ENCODE results near the gene TNRC6C. TPM values are rescaled to one million over a fixed set of nuclear protein-coding genes. Genes with fewer than 3 reads are reported as not detected.

TNRC6C gene
- total and polyA plus RNA-seq, 5 donors from 2014 or later = 2.3 to 77.1 (median 3.0) TPM

DNA sequence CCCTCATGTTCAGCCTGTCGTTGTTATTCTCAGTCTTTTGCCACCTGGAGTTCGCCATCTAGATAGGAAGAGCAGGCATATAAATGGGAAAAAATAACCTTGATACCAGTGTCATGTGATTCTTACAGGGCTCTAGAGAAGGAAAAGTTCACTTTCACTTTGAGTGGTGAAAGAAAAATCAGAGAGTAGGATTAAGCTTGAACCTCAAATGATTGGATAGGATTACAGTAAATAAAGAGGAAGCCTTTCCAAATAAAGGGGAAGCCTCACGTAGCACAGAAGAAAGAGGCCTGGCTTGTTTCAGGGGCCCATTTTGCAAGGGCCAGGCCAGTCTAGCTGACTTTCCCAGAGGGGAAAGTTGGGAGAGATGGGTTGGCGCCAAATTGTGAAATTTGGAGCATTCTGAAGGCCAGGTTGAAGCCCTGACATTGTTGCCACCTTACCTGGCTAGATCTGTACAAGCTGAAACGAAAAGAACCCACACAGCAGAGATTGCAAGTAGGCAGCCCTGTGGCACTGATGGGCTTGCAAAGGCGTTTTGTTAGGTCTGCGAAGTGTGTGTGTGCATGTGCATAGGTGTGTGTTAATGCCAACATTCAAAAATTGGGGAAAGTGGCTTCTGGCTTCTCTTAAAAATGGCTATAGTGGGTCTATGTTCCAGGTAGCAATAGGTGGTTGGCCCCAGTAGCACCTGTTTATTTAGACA is 131.2 kb downstream of the TNRC6C start:
- Histone ChIP-seq H3K4me3 (ENCODE audit: low read depth, low read length) (no peak overlapping the region), H3K9me3 (ENCODE audit: control insufficient read depth in 2 of 2, low read length in 2 of 2) (no peaks in the 10 kb centered on the region), H3K4me1 (ENCODE audit: control insufficient read depth, insufficient read depth, low read length, poor library complexity, severe bottlenecking) (no peaks in the 10 kb centered on the region), H3K27me3 (ENCODE audit: control insufficient read depth, insufficient read depth, low read length) (no peaks in the 10 kb centered on the region), H3K27ac (ENCODE audit: insufficient read depth, low read length, poor library complexity, severe bottlenecking) (no peak overlapping the region), H3K36me3 (ENCODE audit: control insufficient read depth, insufficient read depth, low read length) (peaks cover 85% of the 10 kb centered on the region)
- peaks cover 0 to 2% (median 1%) of the 10 kb centered on the region in 4 donors for H3K4me1 Mint-ChIP-seq
- H3K4me3 Mint-ChIP-seq = no peak overlapping the region
- no peak for ATAC-seq (ENCODE audit: low read depth in 2 of 2)
- peaks cover 55% of the 10 kb centered on the region for H3K36me3 Mint-ChIP-seq
- H3K27me3 Mint-ChIP-seq = no peaks in the 10 kb centered on the region
- no peak for DNase-seq
- H3K27ac Mint-ChIP-seq = peak overlapping the region in 1 of 3 donors; percentile 89
- H3K9me3 Mint-ChIP-seq = no peaks in the 10 kb centered on the region

DNA sequence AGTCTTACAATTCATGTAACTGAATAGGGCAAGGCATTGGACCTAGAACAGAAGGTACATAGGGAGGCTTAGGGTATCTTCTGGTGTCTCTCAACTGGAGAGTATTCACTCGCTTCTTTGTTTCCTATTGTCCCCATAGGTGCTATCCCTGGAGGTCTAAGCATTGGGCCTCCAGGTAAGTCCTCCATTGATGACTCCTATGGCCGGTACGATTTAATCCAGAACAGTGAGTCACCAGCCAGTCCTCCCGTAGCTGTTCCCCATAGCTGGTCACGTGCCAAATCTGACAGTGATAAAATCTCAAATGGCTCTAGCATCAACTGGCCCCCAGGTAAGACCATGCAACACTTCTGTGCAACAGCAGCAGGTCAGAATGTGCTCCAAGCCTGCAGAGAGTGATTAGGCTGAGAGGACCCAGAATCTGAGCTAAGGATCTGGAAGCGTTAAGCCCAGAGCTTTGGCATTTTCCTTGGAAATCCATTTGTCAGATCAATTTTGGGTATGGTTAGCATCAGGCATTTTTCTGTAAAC is 134.4 kb downstream of the TNRC6C start:
- Histone ChIP-seq H3K4me1 (ENCODE audit: control insufficient read depth, insufficient read depth, low read length, poor library complexity, severe bottlenecking) (no peaks in the 10 kb centered on the region), H3K27me3 (ENCODE audit: control insufficient read depth, insufficient read depth, low read length) (no peaks in the 10 kb centered on the region), H3K27ac (ENCODE audit: insufficient read depth, low read length, poor library complexity, severe bottlenecking) (no peak overlapping the region), H3K36me3 (ENCODE audit: control insufficient read depth, insufficient read depth, low read length) (peaks cover 96% of the 10 kb centered on the region), H3K4me3 (ENCODE audit: low read depth, low read length) (no peak overlapping the region), H3K9me3 (ENCODE audit: control insufficient read depth in 2 of 2, low read length in 2 of 2) (no peaks in the 10 kb centered on the region)
- ATAC-seq (ENCODE audit: low read depth in 2 of 2) (no peak), DNase-seq (no peak)
- peaks cover 50% of the 10 kb centered on the region for H3K36me3 Mint-ChIP-seq
- no peaks in the 10 kb centered on the region for H3K9me3 Mint-ChIP-seq
- no peaks in the 10 kb centered on the region for H3K27me3 Mint-ChIP-seq
- no peak overlapping the region for H3K4me3 Mint-ChIP-seq
- H3K4me1 Mint-ChIP-seq = no peaks in the 10 kb centered on the region
- no peak overlapping the region for H3K27ac Mint-ChIP-seq

DNA sequence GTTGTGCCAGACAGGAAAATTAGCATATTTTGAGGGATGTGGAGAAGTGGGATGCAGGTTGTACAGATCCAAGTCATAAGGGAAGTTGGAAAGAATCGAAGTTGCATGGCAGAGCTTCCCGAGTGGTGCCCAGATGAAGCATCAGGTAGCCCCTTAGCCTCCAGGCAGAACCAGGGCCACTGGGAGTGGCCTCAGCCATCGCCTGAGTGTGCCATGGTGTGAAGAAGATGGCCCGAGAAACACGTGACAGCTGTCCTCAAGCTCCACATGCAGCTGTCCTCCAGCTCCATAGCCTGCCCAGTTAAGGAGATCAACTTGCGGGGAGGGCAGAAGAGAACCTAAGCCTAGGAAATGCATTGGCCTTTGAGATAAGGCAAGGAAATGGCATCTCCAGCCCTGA is 136.5 kb downstream of the TNRC6C start:
- peaks cover 97% of the 10 kb centered on the region for H3K36me3 ChIP-seq (ENCODE audit: control insufficient read depth, insufficient read depth, low read length)
- no peaks in the 10 kb centered on the region for H3K27me3 ChIP-seq (ENCODE audit: control insufficient read depth, insufficient read depth, low read length)
- no peaks in the 10 kb centered on the region for H3K9me3 Mint-ChIP-seq
- peaks cover 58% of the 10 kb centered on the region for H3K36me3 Mint-ChIP-seq
- H3K4me3 Mint-ChIP-seq = no peak overlapping the region
- DNase-seq = no peak
- no peaks in the 10 kb centered on the region for H3K27me3 Mint-ChIP-seq
- H3K4me1 Mint-ChIP-seq = no peaks in the 10 kb centered on the region
- ATAC-seq (ENCODE audit: low read depth in 2 of 2) = no peak
- no peak overlapping the region for H3K4me3 ChIP-seq (ENCODE audit: low read depth, low read length)
- no peaks in the 10 kb centered on the region for H3K9me3 ChIP-seq (ENCODE audit: control insufficient read depth in 2 of 2, low read length in 2 of 2)
- H3K27ac Mint-ChIP-seq = peak overlapping the region in 2 of 3 donors; percentile 79 to 81
- H3K4me1 ChIP-seq (ENCODE audit: control insufficient read depth, insufficient read depth, low read length, poor library complexity, severe bottlenecking) = no peaks in the 10 kb centered on the region
- no peak overlapping the region for H3K27ac ChIP-seq (ENCODE audit: insufficient read depth, low read length, poor library complexity, severe bottlenecking)

DNA sequence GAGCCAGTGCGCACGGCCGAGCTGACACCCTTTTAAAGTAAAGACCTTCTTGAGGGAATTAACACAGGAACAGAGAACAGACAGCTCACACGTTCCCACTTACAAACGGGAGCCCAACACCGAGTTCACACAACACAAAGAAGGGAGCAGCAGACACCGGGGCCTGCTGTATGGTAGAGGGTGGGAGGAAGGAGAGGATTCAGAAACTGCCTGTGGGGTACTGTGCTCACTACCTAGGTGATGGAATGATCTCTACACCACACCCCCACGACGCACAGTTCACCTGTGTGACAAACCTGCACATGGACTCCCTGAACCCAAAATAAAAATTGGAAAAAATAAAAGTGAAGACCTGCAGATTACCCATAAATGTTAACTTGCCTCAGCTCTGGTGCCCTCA is 137.6 kb downstream of the TNRC6C start:
- peaks cover 58% of the 10 kb centered on the region for H3K36me3 Mint-ChIP-seq
- H3K36me3 ChIP-seq (ENCODE audit: control insufficient read depth, insufficient read depth, low read length) = peaks cover 91% of the 10 kb centered on the region
- no peaks in the 10 kb centered on the region for H3K4me1 Mint-ChIP-seq
- no peak overlapping the region for H3K27ac ChIP-seq (ENCODE audit: insufficient read depth, low read length, poor library complexity, severe bottlenecking)
- H3K9me3 ChIP-seq (ENCODE audit: control insufficient read depth in 2 of 2, low read length in 2 of 2) = no peaks in the 10 kb centered on the region
- no peak for ATAC-seq (ENCODE audit: low read depth in 2 of 2)
- no peaks in the 10 kb centered on the region for H3K9me3 Mint-ChIP-seq
- no peak overlapping the region for H3K4me3 Mint-ChIP-seq
- H3K27me3 ChIP-seq (ENCODE audit: control insufficient read depth, insufficient read depth, low read length) = no peaks in the 10 kb centered on the region
- H3K27me3 Mint-ChIP-seq = no peaks in the 10 kb centered on the region
- no peak overlapping the region for H3K4me3 ChIP-seq (ENCODE audit: low read depth, low read length)
- H3K27ac Mint-ChIP-seq = peak overlapping the region in 1 of 3 donors; percentile 55
- H3K4me1 ChIP-seq (ENCODE audit: control insufficient read depth, insufficient read depth, low read length, poor library complexity, severe bottlenecking) = no peaks in the 10 kb centered on the region
- no peak for DNase-seq

DNA sequence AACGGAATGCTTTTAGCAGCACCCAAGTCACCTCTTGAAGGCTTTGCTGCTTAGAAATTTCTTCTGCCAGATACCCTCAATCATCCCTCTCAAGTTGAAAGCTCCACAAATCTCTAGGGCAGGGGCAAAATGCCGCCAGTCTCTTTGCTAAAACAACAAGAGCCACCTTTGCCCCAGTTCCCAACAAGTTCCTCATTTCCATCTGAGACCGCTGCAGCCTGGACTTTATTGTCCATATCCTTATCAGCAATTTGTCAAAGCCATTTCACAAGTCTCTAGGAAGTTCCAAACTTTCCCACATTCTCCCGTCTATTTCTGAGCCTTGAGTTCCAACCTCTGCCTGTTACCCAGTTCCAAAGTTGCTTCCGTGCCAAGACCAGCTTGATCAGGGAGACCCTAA is 142.6 kb downstream of the TNRC6C start:
- Mint-ChIP-seq H3K27me3 (no peaks in the 10 kb centered on the region), H3K4me3 (no peak overlapping the region), H3K36me3 (peaks cover 51% of the 10 kb centered on the region), H3K9me3 (no peaks in the 10 kb centered on the region), H3K27ac (peak overlapping the region in 2 of 3 donors; percentile 38 to 52), H3K4me1 (peaks cover 0 to 2% (median 0%) of the 10 kb centered on the region in 4 donors)
- DNase-seq = no peak
- no peaks in the 10 kb centered on the region for H3K27me3 ChIP-seq (ENCODE audit: control insufficient read depth, insufficient read depth, low read length)
- ATAC-seq (ENCODE audit: low read depth in 2 of 2) = no peak
- H3K27ac ChIP-seq (ENCODE audit: insufficient read depth, low read length, poor library complexity, severe bottlenecking) = no peak overlapping the region
- no peaks in the 10 kb centered on the region for H3K9me3 ChIP-seq (ENCODE audit: control insufficient read depth in 2 of 2, low read length in 2 of 2)
- H3K4me3 ChIP-seq (ENCODE audit: low read depth, low read length) = no peak overlapping the region
- H3K4me1 ChIP-seq (ENCODE audit: control insufficient read depth, insufficient read depth, low read length, poor library complexity, severe bottlenecking) = no peaks in the 10 kb centered on the region
- H3K36me3 ChIP-seq (ENCODE audit: control insufficient read depth, insufficient read depth, low read length) = peaks cover 80% of the 10 kb centered on the region

DNA sequence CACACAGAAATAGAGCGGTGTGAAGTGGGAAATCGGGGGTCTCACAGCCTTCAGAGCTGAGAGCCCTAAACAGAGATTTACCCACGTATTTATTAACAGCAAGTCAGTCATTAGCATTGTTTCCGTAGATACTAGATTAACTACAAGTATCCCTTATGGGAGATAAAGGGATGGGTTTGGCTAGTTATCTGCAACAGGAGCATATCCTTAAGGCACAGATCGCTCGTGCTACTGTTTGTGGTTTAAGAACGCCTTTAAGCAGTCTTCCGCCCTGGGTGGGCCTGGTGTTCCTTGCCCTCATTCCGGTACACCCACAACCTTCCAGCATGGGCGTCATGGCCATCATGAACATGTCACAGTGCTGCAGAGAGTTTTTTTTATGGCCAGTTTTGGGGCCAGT is 143.0 kb downstream of the TNRC6C start:
- ATAC-seq (ENCODE audit: low read depth in 2 of 2) = no peak
- H3K27ac Mint-ChIP-seq = peak overlapping the region in 1 of 3 donors; percentile 38
- H3K4me3 Mint-ChIP-seq = no peak overlapping the region
- H3K4me1 Mint-ChIP-seq = peaks cover 0 to 2% (median 0%) of the 10 kb centered on the region in 4 donors
- DNase-seq = no peak
- no peak overlapping the region for H3K4me3 ChIP-seq (ENCODE audit: low read depth, low read length)
- no peaks in the 10 kb centered on the region for H3K27me3 Mint-ChIP-seq
- H3K36me3 ChIP-seq (ENCODE audit: control insufficient read depth, insufficient read depth, low read length) = peaks cover 75% of the 10 kb centered on the region
- H3K9me3 ChIP-seq (ENCODE audit: control insufficient read depth in 2 of 2, low read length in 2 of 2) = no peaks in the 10 kb centered on the region
- H3K4me1 ChIP-seq (ENCODE audit: control insufficient read depth, insufficient read depth, low read length, poor library complexity, severe bottlenecking) = no peaks in the 10 kb centered on the region
- no peaks in the 10 kb centered on the region for H3K9me3 Mint-ChIP-seq
- peaks cover 49% of the 10 kb centered on the region for H3K36me3 Mint-ChIP-seq
- no peak overlapping the region for H3K27ac ChIP-seq (ENCODE audit: insufficient read depth, low read length, poor library complexity, severe bottlenecking)
- no peaks in the 10 kb centered on the region for H3K27me3 ChIP-seq (ENCODE audit: control insufficient read depth, insufficient read depth, low read length)

DNA sequence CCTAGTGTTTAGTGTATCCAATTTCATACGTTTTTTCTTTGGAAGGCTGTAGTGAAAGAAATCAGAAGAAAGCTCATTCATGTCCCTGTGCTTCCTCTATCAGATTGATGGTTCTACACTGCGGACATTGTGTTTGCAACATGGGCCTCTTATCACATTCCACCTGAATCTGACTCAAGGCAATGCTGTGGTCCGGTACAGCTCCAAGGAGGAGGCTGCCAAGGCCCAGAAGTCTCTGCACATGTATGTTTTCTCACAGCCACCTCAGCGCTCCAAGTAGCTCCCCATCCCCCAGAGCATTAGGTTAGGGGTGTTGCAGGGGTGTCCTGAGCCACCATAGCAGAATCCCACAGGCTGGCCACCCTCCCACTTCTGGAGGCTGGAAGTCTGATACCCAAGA is 144.8 kb downstream of the TNRC6C start:
- H3K36me3 Mint-ChIP-seq = peaks cover 51% of the 10 kb centered on the region
- H3K9me3 ChIP-seq (ENCODE audit: control insufficient read depth in 2 of 2, low read length in 2 of 2) = no peaks in the 10 kb centered on the region
- H3K27me3 ChIP-seq (ENCODE audit: control insufficient read depth, insufficient read depth, low read length) = no peaks in the 10 kb centered on the region
- H3K27me3 Mint-ChIP-seq = no peaks in the 10 kb centered on the region
- peaks cover 58% of the 10 kb centered on the region for H3K36me3 ChIP-seq (ENCODE audit: control insufficient read depth, insufficient read depth, low read length)
- H3K27ac ChIP-seq (ENCODE audit: insufficient read depth, low read length, poor library complexity, severe bottlenecking) = no peak overlapping the region
- no peak for DNase-seq
- no peaks in the 10 kb centered on the region for H3K4me1 ChIP-seq (ENCODE audit: control insufficient read depth, insufficient read depth, low read length, poor library complexity, severe bottlenecking)
- H3K4me3 ChIP-seq (ENCODE audit: low read depth, low read length) = no peak overlapping the region
- H3K9me3 Mint-ChIP-seq = no peaks in the 10 kb centered on the region
- H3K27ac Mint-ChIP-seq = no peak overlapping the region
- H3K4me1 Mint-ChIP-seq = peaks cover 0 to 13% (median 2%) of the 10 kb centered on the region in 4 donors
- no peak overlapping the region for H3K4me3 Mint-ChIP-seq
- no peak for ATAC-seq (ENCODE audit: low read depth in 2 of 2)

DNA sequence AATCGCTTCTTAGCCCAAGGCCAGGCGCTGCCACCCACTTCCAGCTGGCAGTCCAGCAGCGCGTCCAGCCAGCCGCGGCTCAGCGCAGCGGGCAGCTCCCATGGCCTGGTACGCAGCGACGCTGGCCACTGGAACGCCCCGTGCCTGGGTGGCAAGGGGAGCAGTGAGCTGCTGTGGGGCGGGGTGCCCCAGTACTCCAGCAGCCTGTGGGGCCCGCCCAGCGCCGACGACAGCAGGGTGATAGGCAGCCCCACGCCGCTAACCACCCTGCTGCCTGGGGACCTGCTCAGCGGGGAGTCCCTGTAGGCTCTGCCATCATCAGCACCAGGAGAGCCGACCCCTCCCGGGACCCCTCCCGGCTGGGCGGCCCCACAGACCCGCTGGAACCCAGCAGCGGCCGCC is 146.0 kb downstream of the TNRC6C start:
- no peak overlapping the region for H3K4me3 ChIP-seq (ENCODE audit: low read depth, low read length)
- ATAC-seq (ENCODE audit: low read depth in 2 of 2) (no peak), DNase-seq (no peak)
- H3K27ac Mint-ChIP-seq = no peak overlapping the region
- no peaks in the 10 kb centered on the region for H3K27me3 Mint-ChIP-seq
- no peak overlapping the region for H3K27ac ChIP-seq (ENCODE audit: insufficient read depth, low read length, poor library complexity, severe bottlenecking)
- no peaks in the 10 kb centered on the region for H3K9me3 ChIP-seq (ENCODE audit: control insufficient read depth in 2 of 2, low read length in 2 of 2)
- H3K36me3 ChIP-seq (ENCODE audit: control insufficient read depth, insufficient read depth, low read length) = peaks cover 57% of the 10 kb centered on the region
- H3K27me3 ChIP-seq (ENCODE audit: control insufficient read depth, insufficient read depth, low read length) = no peaks in the 10 kb centered on the region
- no peaks in the 10 kb centered on the region for H3K9me3 Mint-ChIP-seq
- no peak overlapping the region for H3K4me3 Mint-ChIP-seq
- peaks cover 45% of the 10 kb centered on the region for H3K36me3 Mint-ChIP-seq
- no peaks in the 10 kb centered on the region for H3K4me1 ChIP-seq (ENCODE audit: control insufficient read depth, insufficient read depth, low read length, poor library complexity, severe bottlenecking)
- peaks cover 0 to 17% (median 3%) of the 10 kb centered on the region in 4 donors for H3K4me1 Mint-ChIP-seq
